Measurements from ENCODE around the gene PNPLA8. TPM values are rescaled to one million over a fixed set of nuclear protein-coding genes. Genes with fewer than 3 reads are reported as not detected.
"Not testable (repeated sequence)": the region's sequence is repeated elsewhere in the genome, so short reads cannot be mapped to it uniquely, and the experiment has no call there.

The PNPLA8 gene
- total RNA-seq, 1 donor from 2014 or later, result 26.3 TPM

DNA sequence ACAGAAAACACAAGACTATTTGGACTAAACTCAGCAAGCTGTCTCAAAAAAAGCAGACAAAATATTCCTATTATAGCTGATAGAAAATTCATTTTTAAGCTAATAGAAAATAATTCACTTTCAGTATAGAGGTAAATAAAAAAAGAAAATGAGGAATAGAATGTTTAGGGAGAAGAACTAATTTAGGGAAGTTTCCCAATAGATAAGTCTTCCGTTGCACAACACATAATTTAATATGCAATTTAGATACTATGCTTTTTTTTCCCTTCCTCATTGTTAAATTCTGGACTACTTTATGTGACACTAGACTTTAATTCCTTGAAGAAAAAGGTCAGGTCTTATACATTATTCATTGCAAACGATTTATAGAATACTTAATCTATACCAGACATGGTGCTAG lies 10.3 kb downstream of the PNPLA8 start:
- Histone ChIP-seq H3K4me3 (ENCODE audit: low read depth, low read length) (no peak overlapping the region), H3K36me3 (ENCODE audit: control insufficient read depth, insufficient read depth, low read length) (no peaks in the 10 kb centered on the region), H3K27me3 (ENCODE audit: control insufficient read depth, insufficient read depth, low read length) (no peaks in the 10 kb centered on the region)
- TF ChIP-seq, protein P1, sequence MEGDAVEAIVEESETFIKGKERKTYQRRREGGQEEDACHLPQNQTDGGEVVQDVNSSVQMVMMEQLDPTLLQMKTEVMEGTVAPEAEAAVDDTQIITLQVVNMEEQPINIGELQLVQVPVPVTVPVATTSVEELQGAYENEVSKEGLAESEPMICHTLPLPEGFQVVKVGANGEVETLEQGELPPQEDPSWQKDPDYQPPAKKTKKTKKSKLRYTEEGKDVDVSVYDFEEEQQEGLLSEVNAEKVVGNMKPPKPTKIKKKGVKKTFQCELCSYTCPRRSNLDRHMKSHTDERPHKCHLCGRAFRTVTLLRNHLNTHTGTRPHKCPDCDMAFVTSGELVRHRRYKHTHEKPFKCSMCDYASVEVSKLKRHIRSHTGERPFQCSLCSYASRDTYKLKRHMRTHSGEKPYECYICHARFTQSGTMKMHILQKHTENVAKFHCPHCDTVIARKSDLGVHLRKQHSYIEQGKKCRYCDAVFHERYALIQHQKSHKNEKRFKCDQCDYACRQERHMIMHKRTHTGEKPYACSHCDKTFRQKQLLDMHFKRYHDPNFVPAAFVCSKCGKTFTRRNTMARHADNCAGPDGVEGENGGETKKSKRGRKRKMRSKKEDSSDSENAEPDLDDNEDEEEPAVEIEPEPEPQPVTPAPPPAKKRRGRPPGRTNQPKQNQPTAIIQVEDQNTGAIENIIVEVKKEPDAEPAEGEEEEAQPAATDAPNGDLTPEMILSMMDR (IDR thresholded peaks at IDR 0.05; ENCODE audit: insufficient read depth, low read length, severe bottlenecking), result no peak
- FAIRE-seq (no peak), DNase-seq (ENCODE audit: low read depth) (no peak)

DNA sequence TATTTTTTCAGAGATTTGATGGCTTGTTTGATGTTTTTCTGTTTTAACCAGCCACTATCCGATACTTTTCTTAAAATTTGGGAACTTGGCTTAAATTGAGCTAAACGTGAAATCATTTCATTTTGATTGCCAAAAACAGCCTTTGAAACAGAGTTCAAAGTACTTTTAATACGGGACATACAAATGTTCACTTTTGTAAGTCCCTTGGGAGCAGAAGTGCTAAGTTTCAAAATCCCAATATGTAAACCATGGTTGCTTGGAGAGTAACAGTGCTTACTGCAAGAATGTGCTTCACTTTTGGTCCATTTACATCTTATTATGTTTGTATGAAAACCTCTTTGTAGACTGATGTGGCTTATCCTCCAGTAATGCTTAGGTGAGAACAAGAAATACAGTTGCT lies 10.9 kb downstream of the PNPLA8 start:
- Histone ChIP-seq H3K4me3 (ENCODE audit: low read depth, low read length) (no peak overlapping the region), H3K27me3 (ENCODE audit: control insufficient read depth, insufficient read depth, low read length) (no peaks in the 10 kb centered on the region), H3K36me3 (ENCODE audit: control insufficient read depth, insufficient read depth, low read length) (no peaks in the 10 kb centered on the region)
- TF ChIP-seq, protein P1 (IDR thresholded peaks at IDR 0.05; ENCODE audit: insufficient read depth, low read length, severe bottlenecking), result no peak
- DNase-seq (ENCODE audit: low read depth) (no peak), FAIRE-seq (no peak)

DNA sequence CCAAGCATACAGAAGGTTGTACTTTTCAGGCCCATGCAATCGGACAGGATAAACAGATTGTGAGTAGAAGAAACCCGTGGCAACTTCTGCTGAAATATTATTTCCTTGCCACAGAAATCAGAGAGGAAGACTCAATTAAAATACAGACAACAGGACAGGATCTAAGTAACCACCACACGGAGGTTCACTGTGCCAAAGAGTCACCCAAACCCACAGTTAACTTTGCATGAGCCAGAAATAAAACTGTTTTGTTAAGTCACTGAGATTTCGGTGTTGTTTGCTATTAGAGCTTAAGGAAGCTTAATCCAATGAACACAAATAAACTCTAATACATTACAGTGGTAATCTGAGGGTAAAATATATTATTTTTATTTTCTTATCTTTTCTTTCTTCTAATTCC lies 14.0 kb downstream of the PNPLA8 start:
- no peaks in the 10 kb centered on the region for H3K36me3 ChIP-seq (ENCODE audit: control insufficient read depth, insufficient read depth, low read length)
- TF ChIP-seq, protein P1 (IDR thresholded peaks at IDR 0.05; ENCODE audit: insufficient read depth, low read length, severe bottlenecking), result no peak

DNA sequence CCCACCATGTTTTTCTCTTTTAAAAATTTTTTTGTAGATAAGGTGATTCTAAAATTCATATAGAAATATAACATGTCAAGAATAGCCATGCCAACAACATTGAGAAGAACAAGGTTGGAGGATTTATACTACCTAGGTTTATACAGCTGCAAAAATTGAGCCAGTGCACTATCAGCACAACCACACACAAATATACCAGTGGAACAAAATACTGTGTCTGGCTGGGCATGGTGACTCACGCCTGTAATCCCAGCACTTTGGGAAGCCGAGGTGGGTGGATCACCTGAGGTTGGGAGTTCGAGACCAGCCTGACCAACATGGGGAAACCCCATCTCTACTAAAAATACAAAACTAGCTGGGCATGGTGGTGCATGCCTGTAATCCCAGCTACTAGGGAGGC lies 21.4 kb downstream of the PNPLA8 start:
- not testable (repeated sequence) for H3K36me3 ChIP-seq (ENCODE audit: control insufficient read depth, insufficient read depth, low read length); H3K4me3 ChIP-seq (ENCODE audit: low read depth, low read length); FAIRE-seq; H3K27me3 ChIP-seq (ENCODE audit: control insufficient read depth, insufficient read depth, low read length); DNase-seq (ENCODE audit: low read depth)

More for the DNA sequence above, 14.0 kb downstream of the PNPLA8 start:
- no peak for FAIRE-seq
- no peak for DNase-seq (ENCODE audit: low read depth)
- no peaks in the 10 kb centered on the region for H3K27me3 ChIP-seq (ENCODE audit: control insufficient read depth, insufficient read depth, low read length)
- no peak overlapping the region for H3K4me3 ChIP-seq (ENCODE audit: low read depth, low read length)

DNA sequence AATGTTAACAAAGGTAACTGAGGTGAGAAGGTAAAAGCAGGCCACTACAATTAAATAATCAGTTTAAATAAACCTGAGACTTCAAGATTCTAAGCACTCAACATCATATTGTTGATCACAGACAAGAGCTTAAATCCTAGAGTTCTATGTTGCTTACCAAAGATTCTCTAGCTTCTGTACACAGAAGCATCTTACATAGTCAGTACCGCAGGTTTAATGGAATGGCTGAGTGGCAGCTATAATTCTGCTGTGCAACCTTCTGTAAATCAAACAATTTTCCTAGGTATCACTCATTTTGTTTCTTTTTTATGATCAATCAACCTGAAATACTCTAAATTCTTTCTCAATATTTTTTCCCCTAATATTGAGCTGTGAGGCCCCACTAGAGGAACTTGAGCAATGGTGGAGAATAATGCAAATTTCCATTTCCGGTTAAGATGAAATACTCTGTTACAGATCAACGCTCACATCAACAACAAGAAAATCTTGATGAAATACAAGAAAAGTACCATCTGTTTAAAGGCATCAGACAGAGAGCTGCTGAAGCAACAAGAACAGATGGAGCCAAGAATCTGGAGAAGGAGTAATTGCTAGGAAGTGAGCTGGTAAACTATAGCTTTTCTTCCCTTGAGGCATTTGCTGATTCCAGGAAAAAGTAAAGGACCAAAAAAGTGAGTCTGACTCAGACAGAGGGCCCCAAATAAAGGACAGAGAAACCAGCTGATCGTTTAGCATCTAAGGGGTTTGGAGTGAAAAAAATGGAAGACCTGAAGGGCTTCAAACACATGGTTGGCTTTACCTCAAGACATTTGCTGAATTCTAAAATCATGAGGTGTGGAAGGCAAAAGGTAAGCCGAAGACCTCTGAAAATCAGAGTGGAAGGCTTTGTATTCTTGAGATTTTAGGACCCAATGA lies 22.6 kb downstream of the PNPLA8 start:
- Histone ChIP-seq H3K4me3 (ENCODE audit: low read depth, low read length) (no peak overlapping the region), H3K27me3 (ENCODE audit: control insufficient read depth, insufficient read depth, low read length) (no peaks in the 10 kb centered on the region), H3K36me3 (ENCODE audit: control insufficient read depth, insufficient read depth, low read length) (peaks cover 1% of the 10 kb centered on the region)
- DNase-seq (ENCODE audit: low read depth) (no peak), FAIRE-seq (no peak)
- TF ChIP-seq, protein P1 (IDR thresholded peaks at IDR 0.05; ENCODE audit: insufficient read depth, low read length, severe bottlenecking), result no peak

DNA sequence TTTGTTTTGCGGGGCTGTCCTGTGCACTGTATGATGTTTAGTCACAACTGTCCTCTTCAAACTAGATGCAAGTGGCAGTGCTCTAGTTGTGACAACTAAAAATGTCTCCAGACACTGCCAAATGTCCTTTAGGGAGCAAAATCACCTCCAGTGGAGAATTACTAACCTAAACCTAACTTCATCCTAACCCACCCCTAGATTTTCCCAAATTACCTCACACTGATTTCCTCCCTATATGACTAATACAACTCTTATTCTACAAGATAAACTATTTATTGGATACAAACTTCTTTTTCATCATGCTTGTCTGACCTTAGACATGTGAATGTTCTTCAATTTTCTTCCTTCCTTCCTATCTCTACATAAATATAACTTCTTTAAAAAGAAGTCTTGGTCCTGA lies 26.4 kb downstream of the PNPLA8 start:
- Histone ChIP-seq H3K27me3 (ENCODE audit: control insufficient read depth, insufficient read depth, low read length) (no peaks in the 10 kb centered on the region), H3K36me3 (ENCODE audit: control insufficient read depth, insufficient read depth, low read length) (no peaks in the 10 kb centered on the region), H3K4me3 (ENCODE audit: low read depth, low read length) (no peak overlapping the region)
- DNase-seq (ENCODE audit: low read depth) (peak; percentile 21), FAIRE-seq (no peak)
- TF ChIP-seq, protein P1 (IDR thresholded peaks at IDR 0.05; ENCODE audit: insufficient read depth, low read length, severe bottlenecking), result no peak

Measured in bronchial epithelial cell (primary cell).